Mesodermal cell (in vitro differentiated cells): ENCODE results near the gene GNA12.
"Not testable (repeated sequence)": the region's sequence is repeated elsewhere in the genome, so short reads cannot be mapped to it uniquely, and the experiment has no call there.

Experiments
- H3K27ac ChIP-seq: 2 replicates; pipeline ENCODE4 v1.7.0; 2013; ENCODE audit warnings: mild to moderate bottlenecking, low read depth, low read length, moderate library complexity; ENCODE audit not compliant: severe bottlenecking
- H3K36me3 ChIP-seq: 2 replicates; pipeline ENCODE4 v1.7.1; 2013; ENCODE audit warnings: mild to moderate bottlenecking, low read length, moderate library complexity; ENCODE audit not compliant: control insufficient read depth, insufficient read depth
- H3K4me1 ChIP-seq: one replicate; pipeline ENCODE4 v1.7.1; 2013; ENCODE audit warnings: mild to moderate bottlenecking, low read length; ENCODE audit not compliant: insufficient read depth, control insufficient read depth, poor library complexity, severe bottlenecking
- H3K4me3 ChIP-seq: 2 replicates; pipeline ENCODE4 v1.7.0; 2013; ENCODE audit warnings: low read length, control low read depth, mild to moderate bottlenecking; ENCODE audit not compliant: insufficient read depth, poor library complexity, severe bottlenecking; ENCODE audit errors: extremely low read depth
- H3K9me3 ChIP-seq: 2 replicates; pipeline ENCODE4 v1.7.1; 2013; ENCODE audit warnings: mild to moderate bottlenecking, low read length, moderate library complexity; ENCODE audit not compliant: control insufficient read depth
- WGBS, 2 experiments: methylation state at CpG; one replicate each; pipeline ENCODE4 v1.1.5; 2013; ENCODE audit warnings: missing lambda C conversion rate in 2 of 2; ENCODE audit not compliant: insufficient coverage in 2 of 2; 5-methylcytosine and 5-hydroxymethylcytosine counted together

The GNA12 gene

GRCh38 chr7:2688409-2689342 is 155.4 kb downstream of the GNA12 start:
- 21 to 26% methylated on average over 43 to 54 of the region's 62 CpGs for WGBS, 2 experiments
- Histone ChIP-seq H3K9me3 (no peaks in the 10 kb centered on the region), H3K36me3 (no peaks in the 10 kb centered on the region), H3K4me3 (peak overlapping the region; percentile 14), H3K27ac (no peak overlapping the region), H3K4me1 (peaks cover 10% of the 10 kb centered on the region)

DNA sequence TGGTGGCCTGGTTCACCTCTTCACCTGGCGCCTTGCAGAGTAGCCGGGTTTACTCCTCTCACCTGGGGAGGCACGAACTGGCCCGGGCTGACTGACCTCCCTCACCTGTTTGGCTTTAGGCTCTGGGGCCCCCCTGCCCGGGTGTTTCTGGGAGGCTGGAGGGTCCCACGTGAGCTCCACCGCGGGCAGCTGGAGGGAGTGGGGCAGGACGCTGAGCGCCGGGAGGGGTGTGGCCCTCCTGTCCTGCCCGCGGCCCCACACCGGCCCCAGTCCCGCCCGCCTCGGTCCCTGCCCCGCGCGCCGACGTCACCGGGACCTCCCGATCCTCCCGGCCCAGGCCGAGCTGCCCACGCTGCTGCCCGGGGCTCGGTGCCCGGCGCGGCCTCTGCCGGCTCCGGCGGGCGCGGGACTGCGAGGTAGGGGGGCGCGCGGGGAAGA is 156.2 kb downstream of the GNA12 start, which contains the start of gene AMZ1:
AMZ1 (plus strand) TSS at position 322 of the 438 bp plus-strand sequence. CDS start 12,250 bp downstream, outside the sequence.
- no peaks in the 10 kb centered on the region for H3K9me3 ChIP-seq
- H3K4me3 ChIP-seq = peak within 1 kb of the TSS; percentile 14
- H3K27ac ChIP-seq = no peak within 1 kb of the TSS
- 11 to 12% methylated on average over 16 to 22 of the region's 41 CpGs for WGBS, 2 experiments
- H3K36me3 ChIP-seq = no peaks in the 10 kb centered on the region
- peaks cover 10% of the 10 kb centered on the region for H3K4me1 ChIP-seq

GRCh38 chr7:2687338-2687869 is 156.7 kb downstream of the GNA12 start:
- H3K27ac ChIP-seq = no peak overlapping the region
- peaks cover 10% of the 10 kb centered on the region for H3K4me1 ChIP-seq
- no peaks in the 10 kb centered on the region for H3K36me3 ChIP-seq
- WGBS, 2 experiments = 78 to 79% methylated on average over 17 of the region's 17 CpGs
- H3K4me3 ChIP-seq = peak overlapping the region; percentile 8
- H3K9me3 ChIP-seq = no peaks in the 10 kb centered on the region

GRCh38 chr7:2686101-2686500 is 158.0 kb downstream of the GNA12 start:
- Histone ChIP-seq H3K4me3 (no peak overlapping the region), H3K36me3 (no peaks in the 10 kb centered on the region), H3K27ac (no peak overlapping the region), H3K4me1 (peaks cover 10% of the 10 kb centered on the region), H3K9me3 (no peaks in the 10 kb centered on the region)
- 92 to 94% methylated on average over 12 to 13 of the region's 14 CpGs for WGBS, 2 experiments

GRCh38 chr7:2684501-2684900 is 159.6 kb downstream of the GNA12 start:
- Histone ChIP-seq H3K4me3 (no peak overlapping the region), H3K9me3 (no peaks in the 10 kb centered on the region), H3K36me3 (no peaks in the 10 kb centered on the region), H3K27ac (no peak overlapping the region), H3K4me1 (peaks cover 5% of the 10 kb centered on the region)
- WGBS, 2 experiments = 88 to 90% methylated on average over 7 to 10 of the region's 11 CpGs

- no peaks in the 10 kb centered on the region for H3K4me1 ChIP-seq
- WGBS, 2 experiments = 86 to 90% methylated on average over 23 of the region's 27 CpGs
- no peak overlapping the region for H3K4me3 ChIP-seq
- no peaks in the 10 kb centered on the region for H3K36me3 ChIP-seq
- no peak overlapping the region for H3K27ac ChIP-seq
- no peaks in the 10 kb centered on the region for H3K9me3 ChIP-seq
Measured at GRCh38 chr7:2681929-2682799, 161.9 kb downstream of the GNA12 start.

- Histone ChIP-seq H3K36me3 (no peaks in the 10 kb centered on the region), H3K4me1 (no peaks in the 10 kb centered on the region), H3K4me3 (no peak overlapping the region), H3K9me3 (no peaks in the 10 kb centered on the region), H3K27ac (no peak overlapping the region)
- WGBS, 2 experiments = 46 to 55% methylated on average over 19 to 24 of the region's 27 CpGs
Measured at GRCh38 chr7:2680792-2681490, 163.2 kb downstream of the GNA12 start.

GRCh38 chr7:2680256-2680655 is 163.9 kb downstream of the GNA12 start:
- H3K4me1 ChIP-seq = no peaks in the 10 kb centered on the region
- H3K27ac ChIP-seq = no peak overlapping the region
- H3K4me3 ChIP-seq = no peak overlapping the region
- H3K9me3 ChIP-seq = no peaks in the 10 kb centered on the region
- WGBS, 2 experiments = 87 to 92% methylated on average over 8 to 10 of the region's 13 CpGs
- no peaks in the 10 kb centered on the region for H3K36me3 ChIP-seq

DNA sequence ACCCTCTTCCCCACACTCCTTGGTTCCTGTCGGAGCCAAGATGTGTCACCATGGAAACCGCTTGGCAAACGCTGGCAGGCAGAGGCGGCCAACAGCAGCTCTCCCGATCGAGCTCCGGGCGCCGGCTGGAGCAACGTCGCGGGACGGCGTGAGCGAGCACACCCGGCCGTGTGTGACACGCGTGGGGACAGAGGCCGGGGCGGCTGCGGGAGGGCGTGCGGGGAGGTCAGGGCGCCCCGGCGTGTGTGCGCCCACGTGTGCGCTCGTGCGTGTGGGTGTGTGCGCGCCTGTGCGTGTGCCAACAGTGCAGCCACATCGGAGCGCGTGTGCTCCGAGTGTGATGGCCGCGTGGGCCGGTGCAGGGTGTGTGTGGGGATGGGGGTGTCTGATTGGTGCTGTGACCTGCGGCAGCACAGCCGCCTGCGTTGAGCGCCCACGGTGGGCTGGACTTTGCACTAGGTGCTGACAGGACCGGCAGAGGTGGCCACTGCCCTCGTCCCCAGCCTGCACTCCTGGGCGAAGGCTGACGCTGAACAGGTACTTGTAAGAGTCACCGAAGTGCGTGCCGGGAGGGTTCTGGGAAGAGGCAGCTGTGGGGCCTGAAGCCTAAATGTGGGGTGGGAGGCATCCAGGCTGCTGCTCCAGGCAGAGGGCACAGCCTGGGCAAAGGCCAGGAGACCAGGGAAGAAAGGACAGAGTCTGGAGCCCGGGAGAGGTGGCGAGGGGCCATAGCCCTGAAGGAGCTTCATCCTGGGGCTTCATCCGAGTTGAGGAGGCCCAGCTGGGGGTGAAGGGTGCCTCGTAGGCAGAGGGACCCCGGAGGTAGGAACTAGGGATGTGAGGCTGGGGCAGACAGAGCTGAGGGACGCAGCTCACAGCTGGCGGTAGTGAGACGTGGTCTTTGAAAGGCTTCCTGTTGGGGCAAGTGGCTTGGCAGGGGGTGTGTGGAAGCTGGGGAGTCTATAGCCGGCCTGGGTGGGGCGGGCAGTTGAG is 164.7 kb downstream of the GNA12 start:
- H3K9me3 ChIP-seq, H3K4me3 ChIP-seq, H3K36me3 ChIP-seq, H3K4me1 ChIP-seq, H3K27ac ChIP-seq: not testable (repeated sequence)
- 94 to 95% methylated on average over 32 to 51 of the region's 64 CpGs for WGBS, 2 experiments
